MM.1S (cell line): ENCODE data around the gene ADD1.

ENCODE experiments used
- DNase-seq: peaks from one replicate; pipeline ENCODE4 v3.0.0-alpha.2; 2015
- H2AFZ ChIP-seq: fragments of 300-600 bp; sonication (generic); 2 replicates; pipeline ENCODE4 v1.6.0; 2016; ENCODE audit warnings: antibody characterized with exemption, low read length
- H3F3A ChIP-seq: fragments of 300-600 bp; sonication (generic); 2 replicates; pipeline ENCODE4 v1.6.1; 2016; ENCODE audit warnings: mild to moderate bottlenecking, antibody characterized with exemption, low read length, moderate library complexity, mixed read lengths; ENCODE audit not compliant: insufficient read depth
- H3K27ac ChIP-seq: fragments of 300-600 bp; sonication (generic); 2 replicates; pipeline ENCODE4 v1.5.1; 2016; ENCODE audit warnings: mild to moderate bottlenecking, low read length
- H3K27me3 ChIP-seq: fragments of 300-600 bp; sonication (generic); replicated peaks from 2 replicates; pipeline ENCODE4 v1.6.0; 2016; ENCODE audit warnings: low read length; ENCODE audit not compliant: insufficient read depth
- H3K36me3 ChIP-seq: fragments of 300-600 bp; sonication (generic); replicated peaks from 2 replicates; pipeline ENCODE4 v1.6.1; 2016; ENCODE audit warnings: mild to moderate bottlenecking, low read length, mixed read lengths; ENCODE audit not compliant: insufficient read depth
- H3K4me1 ChIP-seq: fragments of 300-600 bp; sonication (generic); 2 replicates; pipeline ENCODE4 v1.6.1; 2016; ENCODE audit warnings: low read length, mixed read lengths
- H3K4me2 ChIP-seq: fragments of 300-600 bp; sonication (generic); 2 replicates; pipeline ENCODE4 v1.6.0; 2016; ENCODE audit warnings: low read depth, low read length
- H3K4me3 ChIP-seq: fragments of 300-600 bp; sonication (generic); 2 replicates; pipeline ENCODE4 v1.5.1; 2016; ENCODE audit warnings: low read length, mixed read lengths
- H3K79me2 ChIP-seq: fragments of 300-600 bp; sonication (generic); 2 replicates; pipeline ENCODE4 v1.6.1; 2016; ENCODE audit warnings: mixed run types, low read length, mixed read lengths
- H3K9ac ChIP-seq: fragments of 300-600 bp; sonication (generic); 2 replicates; pipeline ENCODE4 v1.6.1; 2016; ENCODE audit warnings: low read length, mixed read lengths
- H3K9me2 ChIP-seq: fragments of 300-600 bp; sonication (generic); replicated peaks from 2 replicates; pipeline ENCODE4 v1.6.1; 2016; ENCODE audit warnings: mild to moderate bottlenecking, low read length, mixed read lengths; ENCODE audit not compliant: insufficient read depth
- H3K9me3 ChIP-seq: fragments of 300-600 bp; sonication (generic); replicated peaks from 2 replicates; pipeline ENCODE4 v1.6.1; 2016; ENCODE audit warnings: mild to moderate bottlenecking, low read length, mixed read lengths; ENCODE audit not compliant: insufficient read depth
- H4K20me1 ChIP-seq: fragments of 300-600 bp; sonication (generic); 2 replicates; pipeline ENCODE4 v1.6.1; 2016; ENCODE audit warnings: mild to moderate bottlenecking, low read length, moderate library complexity, mixed read lengths; ENCODE audit not compliant: insufficient read depth
- EZH2 ChIP-seq: fragments of 300-600 bp; sonication (generic); optimal IDR thresholded peaks from 2 replicates; pipeline ENCODE3; 2017; ENCODE audit warnings: low read depth, mild to moderate bottlenecking, antibody characterized with exemption, low read length, mixed read lengths
- EZH2phosphoT487 ChIP-seq: fragments of 300-600 bp; sonication (generic); IDR thresholded peaks from 2 replicates; pipeline ENCODE4 v1.6.1; 2018; ENCODE audit warnings: antibody characterized with exemption, low read length
- TF ChIP-seq, protein P1 (sequence below): fragments of 300-600 bp; sonication (generic); IDR thresholded peaks from 2 replicates; pipeline ENCODE4 v1.5.1; 2016; ENCODE audit warnings: antibody characterized with exemption, low read length, mixed read lengths

The ADD1 gene

DNA sequence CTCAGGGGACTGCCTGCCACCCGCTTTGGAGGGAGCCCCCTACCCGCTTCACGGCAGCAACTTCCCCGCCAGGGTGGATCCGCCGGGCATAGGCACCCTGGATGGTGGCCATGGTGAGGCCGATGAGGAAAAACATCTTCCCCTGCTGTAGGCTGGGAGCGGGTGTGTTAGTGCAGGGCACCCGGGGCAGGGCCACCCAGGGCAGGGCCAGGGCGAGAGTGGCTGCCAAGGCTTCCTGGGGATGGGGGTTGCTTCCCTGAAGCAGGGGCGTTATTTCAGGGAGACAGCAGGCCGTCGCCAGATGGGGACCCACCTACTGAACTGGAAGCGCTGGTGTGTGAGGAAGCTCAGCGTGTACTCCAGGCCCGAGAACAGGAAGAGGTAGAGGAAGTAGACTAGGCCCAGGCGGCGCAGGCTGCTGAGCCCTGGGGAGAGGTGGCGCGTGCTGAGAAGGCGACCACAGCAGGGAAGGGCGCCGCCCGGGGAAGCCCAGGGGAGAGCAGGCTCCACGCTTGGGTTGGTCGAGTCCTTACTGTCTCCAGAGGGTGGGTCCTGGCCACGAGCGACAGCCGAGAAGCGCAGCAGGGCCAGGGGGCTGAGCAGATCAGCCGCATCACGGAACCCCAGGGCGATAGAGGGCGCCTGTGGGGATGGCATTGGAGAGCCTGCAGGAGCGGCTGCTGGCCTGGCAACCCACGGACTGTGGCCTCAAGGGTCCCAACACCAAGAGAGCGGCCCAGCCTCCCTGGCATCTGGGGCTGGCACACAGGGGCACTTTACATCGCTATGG, 88.1 kb downstream of the ADD1 start:
- no peak overlapping the region for H3K27ac ChIP-seq
- no peaks in the 10 kb centered on the region for H3K9me3 ChIP-seq
- no peaks in the 10 kb centered on the region for H3K9me2 ChIP-seq
- peaks cover 8% of the 10 kb centered on the region; the same call in 1 of the 2 replicates for H3K4me1 ChIP-seq
- no peak overlapping the region for H3K4me2 ChIP-seq
- no peaks in the 10 kb centered on the region for H3K27me3 ChIP-seq
- no peaks in the 10 kb centered on the region for H3K36me3 ChIP-seq
- peaks cover 14% of the 10 kb centered on the region; the same call in 1 of the 2 replicates for H3F3A ChIP-seq
- H3K9ac ChIP-seq, result no peak overlapping the region
- H3K4me3 ChIP-seq, result no peak overlapping the region
- TF ChIP-seq EZH2phosphoT487 (no peak), EZH2 (no peak)
- TF ChIP-seq, protein P1, sequence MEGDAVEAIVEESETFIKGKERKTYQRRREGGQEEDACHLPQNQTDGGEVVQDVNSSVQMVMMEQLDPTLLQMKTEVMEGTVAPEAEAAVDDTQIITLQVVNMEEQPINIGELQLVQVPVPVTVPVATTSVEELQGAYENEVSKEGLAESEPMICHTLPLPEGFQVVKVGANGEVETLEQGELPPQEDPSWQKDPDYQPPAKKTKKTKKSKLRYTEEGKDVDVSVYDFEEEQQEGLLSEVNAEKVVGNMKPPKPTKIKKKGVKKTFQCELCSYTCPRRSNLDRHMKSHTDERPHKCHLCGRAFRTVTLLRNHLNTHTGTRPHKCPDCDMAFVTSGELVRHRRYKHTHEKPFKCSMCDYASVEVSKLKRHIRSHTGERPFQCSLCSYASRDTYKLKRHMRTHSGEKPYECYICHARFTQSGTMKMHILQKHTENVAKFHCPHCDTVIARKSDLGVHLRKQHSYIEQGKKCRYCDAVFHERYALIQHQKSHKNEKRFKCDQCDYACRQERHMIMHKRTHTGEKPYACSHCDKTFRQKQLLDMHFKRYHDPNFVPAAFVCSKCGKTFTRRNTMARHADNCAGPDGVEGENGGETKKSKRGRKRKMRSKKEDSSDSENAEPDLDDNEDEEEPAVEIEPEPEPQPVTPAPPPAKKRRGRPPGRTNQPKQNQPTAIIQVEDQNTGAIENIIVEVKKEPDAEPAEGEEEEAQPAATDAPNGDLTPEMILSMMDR, result no peak
- no peak overlapping the region for H2AFZ ChIP-seq
- no peak for DNase-seq
- H3K79me2 ChIP-seq, result no peaks in the 10 kb centered on the region; the same call in 1 of the 2 replicates
- no peaks in the 10 kb centered on the region for H4K20me1 ChIP-seq

DNA sequence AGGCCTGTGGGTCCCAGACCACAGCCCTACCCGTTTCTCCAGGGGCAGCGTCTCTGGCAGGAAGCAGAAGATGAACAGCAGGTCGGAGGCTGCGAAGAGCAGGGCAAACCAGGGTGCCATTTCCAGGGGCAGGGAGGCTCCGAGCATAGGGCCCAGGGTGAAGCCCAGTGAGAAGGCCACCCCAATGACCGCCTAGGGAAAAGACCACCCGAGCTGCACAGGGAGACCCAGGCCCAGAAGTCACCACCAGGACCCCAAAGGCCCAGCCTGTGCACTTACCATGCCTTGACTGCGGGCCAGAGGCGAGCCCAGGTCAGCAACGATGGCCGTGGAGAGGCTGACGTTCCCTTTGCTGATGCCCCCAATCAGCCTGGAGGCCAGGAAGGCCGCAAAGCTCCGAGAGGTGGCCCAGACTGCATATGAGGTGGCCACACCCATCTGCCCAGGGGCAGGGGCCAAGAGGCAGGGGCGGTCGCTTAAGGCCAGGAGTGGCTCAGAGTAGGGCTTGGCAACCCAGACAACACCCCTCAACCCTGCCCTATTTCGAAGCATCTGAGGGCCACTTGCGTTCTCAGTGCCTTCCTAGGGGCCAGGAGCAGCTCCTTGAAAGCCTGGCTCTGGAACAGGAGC, 88.8 kb downstream of the ADD1 start:
- Histone ChIP-seq H3K9ac (no peak overlapping the region), H3K4me3 (no peak overlapping the region), H3K27ac (no peak overlapping the region)

DNA sequence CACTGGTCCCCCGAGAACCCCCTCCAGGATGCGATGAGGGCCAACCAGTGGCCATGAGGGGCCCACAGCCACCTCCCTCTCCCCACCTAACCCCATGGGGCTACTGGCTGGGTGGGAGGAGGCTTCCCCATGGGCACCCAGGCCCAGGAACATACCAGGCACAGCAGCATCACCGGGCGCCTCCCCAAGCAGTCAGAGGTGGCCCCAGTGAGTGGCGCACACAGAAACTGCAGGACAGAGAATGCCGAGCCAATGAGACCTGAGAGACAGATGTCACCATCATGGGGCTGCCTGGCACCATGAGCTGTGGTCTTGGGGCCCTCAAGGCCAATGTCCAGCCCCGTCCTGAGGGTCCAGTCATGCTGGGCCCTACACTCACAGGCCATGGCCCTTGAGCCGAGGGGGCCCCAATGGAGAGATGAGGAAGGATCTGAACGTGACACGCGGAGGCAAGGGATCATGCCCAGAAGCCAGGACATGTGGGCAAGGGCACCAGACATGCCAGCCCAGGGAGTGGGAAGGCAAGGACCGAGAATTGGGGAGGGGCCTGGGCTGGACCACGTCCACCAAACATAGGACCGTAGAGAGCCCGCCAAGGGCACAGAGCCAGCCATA, 89.4 kb downstream of the ADD1 start:
- no peaks in the 10 kb centered on the region for H3K36me3 ChIP-seq
- no peak for DNase-seq
- no peak overlapping the region for H3K9ac ChIP-seq
- no peaks in the 10 kb centered on the region for H4K20me1 ChIP-seq
- no peaks in the 10 kb centered on the region for H3K9me2 ChIP-seq
- no peak overlapping the region for H3K4me3 ChIP-seq
- H3K4me2 ChIP-seq, result peak overlapping the region; percentile 72; the same call in 1 of the 2 replicates
- H3F3A ChIP-seq, result peaks cover 18% of the 10 kb centered on the region; the same call in 1 of the 2 replicates
- no peak overlapping the region for H3K27ac ChIP-seq
- no peaks in the 10 kb centered on the region; the same call in 1 of the 2 replicates for H3K79me2 ChIP-seq
- no peaks in the 10 kb centered on the region for H3K27me3 ChIP-seq
- H3K4me1 ChIP-seq, result peaks cover 8% of the 10 kb centered on the region; the same call in 1 of the 2 replicates
- no peak overlapping the region for H2AFZ ChIP-seq
- no peaks in the 10 kb centered on the region for H3K9me3 ChIP-seq
- TF ChIP-seq, protein P1, result no peak
- no peak for TF ChIP-seq EZH2
- TF ChIP-seq EZH2phosphoT487, result no peak

More for the DNA sequence above, 88.8 kb downstream of the ADD1 start:
- no peak overlapping the region for H2AFZ ChIP-seq
- H3K36me3 ChIP-seq, result no peaks in the 10 kb centered on the region
- TF ChIP-seq, protein P1, result no peak
- TF ChIP-seq EZH2 (no peak), EZH2phosphoT487 (no peak)
- no peaks in the 10 kb centered on the region for H3K9me3 ChIP-seq
- H4K20me1 ChIP-seq, result no peaks in the 10 kb centered on the region
- no peaks in the 10 kb centered on the region for H3K27me3 ChIP-seq
- H3K4me1 ChIP-seq, result peaks cover 8% of the 10 kb centered on the region; the same call in 1 of the 2 replicates
- no peak for DNase-seq
- no peaks in the 10 kb centered on the region; the same call in 1 of the 2 replicates for H3K79me2 ChIP-seq
- H3F3A ChIP-seq, result peaks cover 18% of the 10 kb centered on the region; the same call in 1 of the 2 replicates
- H3K9me2 ChIP-seq, result no peaks in the 10 kb centered on the region
- H3K4me2 ChIP-seq, result no peak overlapping the region
